ENCODE measurements around the gene FBN2. TPM values are rescaled to one million over a fixed set of nuclear protein-coding genes. Genes with fewer than 3 reads are reported as not detected.
"Not testable (repeated sequence)": the region's sequence is repeated elsewhere in the genome, so short reads cannot be mapped to it uniquely, and the experiment has no call there.

The FBN2 gene
- total RNA-seq, 2 donors from 2014 or later = 0.16 to 0.25 TPM

- H3K27ac Mint-ChIP-seq = no peak overlapping the region
- H3K27me3 Mint-ChIP-seq = peaks cover 15% of the 10 kb centered on the region
- ATAC-seq (no peak), DNase-seq (no peak)
- no peak overlapping the region for H3K4me3 Mint-ChIP-seq
- H3K4me1 Mint-ChIP-seq = no peaks in the 10 kb centered on the region
- H3K9me3 ChIP-seq (ENCODE audit: control insufficient read depth, low read length, poor library complexity, severe bottlenecking) = no peaks in the 10 kb centered on the region
- no peaks in the 10 kb centered on the region for H3K36me3 Mint-ChIP-seq (ENCODE audit: low read depth)
These were observed 11.0 kb downstream of the FBN2 start for GRCh38 chr5:128527077-128527476.

GRCh38 chr5:128522336-128522735 lies 15.7 kb downstream of the FBN2 start:
- no peaks in the 10 kb centered on the region for H3K9me3 ChIP-seq (ENCODE audit: control insufficient read depth, low read length, poor library complexity, severe bottlenecking)
- Mint-ChIP-seq H3K27ac (no peak overlapping the region), H3K36me3 (ENCODE audit: low read depth) (no peaks in the 10 kb centered on the region), H3K4me3 (no peak overlapping the region), H3K4me1 (no peaks in the 10 kb centered on the region), H3K27me3 (peaks cover 11% of the 10 kb centered on the region)
- ATAC-seq (no peak), DNase-seq (no peak)

DNA sequence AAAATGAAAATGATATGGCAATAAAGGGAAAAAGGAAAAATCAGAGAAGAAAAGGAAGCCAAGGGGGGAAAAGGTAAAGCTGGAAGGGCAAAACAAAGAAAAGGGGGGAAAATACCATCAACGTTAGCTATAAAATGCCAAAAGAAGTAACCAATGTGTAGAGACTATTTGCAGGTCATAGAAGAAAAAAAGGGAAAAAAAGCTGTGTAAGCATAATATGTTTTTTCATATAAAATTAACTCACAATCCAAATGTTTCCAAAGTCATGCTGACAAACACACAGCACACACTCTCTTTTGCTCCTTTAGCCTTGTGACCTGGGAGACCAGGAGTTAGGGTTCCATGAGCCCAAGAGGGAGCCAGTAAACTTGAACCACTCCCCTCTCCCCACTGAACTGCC lies 18.2 kb downstream of the FBN2 start:
- H3K9me3 ChIP-seq (ENCODE audit: control insufficient read depth, low read length, poor library complexity, severe bottlenecking) = no peaks in the 10 kb centered on the region
- DNase-seq = no peak
- ATAC-seq = no peak
- no peak overlapping the region for H3K27ac Mint-ChIP-seq
- H3K27me3 Mint-ChIP-seq = peaks cover 9% of the 10 kb centered on the region
- H3K4me3 Mint-ChIP-seq = no peak overlapping the region
- H3K4me1 Mint-ChIP-seq = no peaks in the 10 kb centered on the region
- H3K36me3 Mint-ChIP-seq (ENCODE audit: low read depth) = no peaks in the 10 kb centered on the region

DNA sequence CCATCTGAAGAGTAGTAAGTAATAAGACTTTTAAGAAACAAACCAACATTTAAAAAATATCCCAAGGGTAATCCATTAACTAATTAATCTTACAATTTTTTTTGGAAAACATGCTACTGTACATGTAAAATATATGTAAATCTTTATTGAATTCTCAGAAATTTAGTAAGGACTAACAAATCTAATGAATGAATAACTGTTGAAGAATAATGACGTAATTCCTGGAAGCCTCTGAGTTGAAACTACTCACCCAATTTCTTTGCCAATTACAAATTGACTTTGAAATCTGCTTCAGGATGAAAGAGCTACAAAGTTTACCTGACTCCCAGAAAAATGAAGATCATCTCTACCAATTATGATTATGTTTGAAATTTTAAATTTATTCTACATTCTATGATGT lies 21.1 kb downstream of the FBN2 start:
- Mint-ChIP-seq H3K27ac (no peak overlapping the region), H3K36me3 (ENCODE audit: low read depth) (no peaks in the 10 kb centered on the region), H3K4me1 (no peaks in the 10 kb centered on the region), H3K27me3 (no peaks in the 10 kb centered on the region), H3K4me3 (no peak overlapping the region)
- no peaks in the 10 kb centered on the region for H3K9me3 ChIP-seq (ENCODE audit: control insufficient read depth, low read length, poor library complexity, severe bottlenecking)
- ATAC-seq = no peak
- DNase-seq = no peak

DNA sequence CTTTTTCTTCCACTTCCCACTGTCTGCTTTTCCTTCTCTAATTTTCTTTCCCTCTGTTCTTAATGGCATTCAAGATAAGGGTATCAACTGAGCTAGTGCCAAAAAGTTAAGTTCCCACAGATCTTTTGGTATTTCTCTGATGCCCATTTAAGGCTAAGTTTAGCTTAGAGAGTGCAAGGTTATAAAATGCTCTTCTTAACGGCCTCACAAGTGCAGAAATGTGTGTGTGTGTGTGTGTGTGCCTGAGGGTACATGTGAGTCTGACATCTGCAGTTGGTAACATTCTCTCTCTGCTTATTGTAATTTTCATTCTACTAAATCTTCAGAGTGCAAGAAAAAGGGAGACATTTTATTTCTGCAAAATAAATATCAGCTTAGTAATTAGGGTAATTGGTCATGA lies 24.2 kb downstream of the FBN2 start:
- no peak for DNase-seq
- Mint-ChIP-seq H3K4me1 (no peaks in the 10 kb centered on the region), H3K27ac (no peak overlapping the region), H3K27me3 (no peaks in the 10 kb centered on the region), H3K36me3 (ENCODE audit: low read depth) (no peaks in the 10 kb centered on the region), H3K4me3 (no peak overlapping the region)
- no peaks in the 10 kb centered on the region for H3K9me3 ChIP-seq (ENCODE audit: control insufficient read depth, low read length, poor library complexity, severe bottlenecking)
- ATAC-seq = no peak

- no peaks in the 10 kb centered on the region for H3K9me3 ChIP-seq (ENCODE audit: control insufficient read depth, low read length, poor library complexity, severe bottlenecking)
- ATAC-seq (no peak), DNase-seq (no peak)
- Mint-ChIP-seq H3K27me3 (no peaks in the 10 kb centered on the region), H3K27ac (no peak overlapping the region), H3K36me3 (ENCODE audit: low read depth) (no peaks in the 10 kb centered on the region), H3K4me1 (no peaks in the 10 kb centered on the region), H3K4me3 (no peak overlapping the region)
These were observed 25.2 kb downstream of the FBN2 start for GRCh38 chr5:128512894-128513293.

DNA sequence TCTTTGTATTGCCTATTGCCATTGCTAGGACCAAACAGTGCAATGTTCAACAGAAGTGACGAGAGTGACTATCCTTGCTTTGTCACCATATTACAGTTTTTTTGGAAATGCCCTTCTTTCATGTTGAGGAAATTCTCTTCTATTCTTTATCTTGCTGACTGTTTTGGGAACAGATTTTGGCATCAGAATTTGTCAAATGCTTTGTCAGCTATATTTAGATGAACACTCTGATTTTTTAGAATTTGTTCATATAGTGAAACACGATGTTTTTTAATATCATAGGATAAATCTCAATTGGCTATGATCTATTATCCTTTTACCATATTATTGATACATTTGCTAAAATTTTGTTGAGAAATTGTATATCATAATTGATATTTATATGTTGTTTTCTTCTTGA lies 31.4 kb downstream of the FBN2 start:
- no peak for ATAC-seq

GRCh38 chr5:128503727-128504126 lies 34.3 kb downstream of the FBN2 start:
- not testable (repeated sequence) for H3K27me3 Mint-ChIP-seq; H3K9me3 ChIP-seq (ENCODE audit: control insufficient read depth, low read length, poor library complexity, severe bottlenecking); ATAC-seq; H3K4me3 Mint-ChIP-seq; H3K36me3 Mint-ChIP-seq (ENCODE audit: low read depth); H3K4me1 Mint-ChIP-seq; DNase-seq; H3K27ac Mint-ChIP-seq

More for the DNA sequence above, 31.4 kb downstream of the FBN2 start:
- H3K27me3 Mint-ChIP-seq = no peaks in the 10 kb centered on the region
- no peak overlapping the region for H3K4me3 Mint-ChIP-seq
- no peaks in the 10 kb centered on the region for H3K9me3 ChIP-seq (ENCODE audit: control insufficient read depth, low read length, poor library complexity, severe bottlenecking)
- no peaks in the 10 kb centered on the region for H3K36me3 Mint-ChIP-seq (ENCODE audit: low read depth)
- H3K4me1 Mint-ChIP-seq = no peaks in the 10 kb centered on the region
- H3K27ac Mint-ChIP-seq = no peak overlapping the region
- DNase-seq = no peak

DNA sequence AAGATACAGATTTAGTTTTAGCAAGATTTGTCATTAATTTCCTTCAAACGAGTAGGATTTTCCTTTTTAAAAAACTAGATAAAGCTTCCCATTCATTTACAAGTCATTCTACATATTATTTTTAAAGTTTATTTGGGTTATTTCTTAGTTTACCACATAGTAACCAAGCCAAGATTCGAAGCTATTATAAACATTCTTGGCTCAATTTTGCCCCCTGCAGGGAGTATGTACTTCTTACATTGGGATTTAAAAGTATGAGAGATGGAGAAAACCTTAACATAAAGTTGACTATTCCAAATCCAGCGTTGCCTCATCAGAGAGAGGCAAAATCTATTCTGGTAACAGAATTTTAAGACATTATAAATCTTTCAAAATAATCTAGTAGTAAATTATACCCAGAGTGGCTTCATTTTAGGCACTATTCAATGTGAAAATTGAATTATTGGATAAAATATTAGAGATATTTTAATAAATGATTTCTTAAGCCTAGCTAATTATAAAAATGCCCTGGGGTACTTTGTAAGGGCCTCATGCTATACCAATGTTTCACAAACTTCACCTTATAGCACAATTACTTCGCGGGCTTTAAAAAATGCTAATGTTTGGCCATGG lies 39.1 kb downstream of the FBN2 start:
- DNase-seq (no peak), ATAC-seq (no peak)
- Mint-ChIP-seq H3K4me1 (no peaks in the 10 kb centered on the region), H3K36me3 (ENCODE audit: low read depth) (peaks cover 2% of the 10 kb centered on the region), H3K27ac (no peak overlapping the region), H3K27me3 (no peaks in the 10 kb centered on the region), H3K4me3 (no peak overlapping the region)
- H3K9me3 ChIP-seq (ENCODE audit: control insufficient read depth, low read length, poor library complexity, severe bottlenecking) = no peaks in the 10 kb centered on the region

DNA sequence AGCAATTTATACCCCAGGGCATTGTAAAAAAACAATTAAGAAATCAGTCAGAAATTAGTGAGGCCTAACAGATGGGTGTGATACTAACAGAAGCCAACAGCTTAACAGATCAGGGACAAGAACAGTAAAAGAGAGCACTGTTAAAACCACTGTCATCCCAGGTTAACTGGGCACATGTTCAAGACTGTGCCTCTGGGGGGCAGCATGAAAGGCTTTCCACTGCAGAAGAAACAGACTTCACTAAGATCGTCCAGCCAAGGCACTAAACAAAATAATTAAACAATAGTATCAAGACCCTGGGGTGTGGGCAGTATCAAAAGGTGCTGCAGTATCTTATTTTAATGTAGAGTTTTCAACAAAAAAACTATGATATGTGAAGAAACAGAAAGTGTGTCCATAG lies 43.5 kb downstream of the FBN2 start:
- ATAC-seq (no peak), DNase-seq (no peak)
- H3K36me3 Mint-ChIP-seq (ENCODE audit: low read depth) = peaks cover 2% of the 10 kb centered on the region
- H3K4me3 Mint-ChIP-seq = no peak overlapping the region
- no peaks in the 10 kb centered on the region for H3K4me1 Mint-ChIP-seq
- no peaks in the 10 kb centered on the region for H3K27me3 Mint-ChIP-seq
- H3K27ac Mint-ChIP-seq = no peak overlapping the region
- H3K9me3 ChIP-seq (ENCODE audit: control insufficient read depth, low read length, poor library complexity, severe bottlenecking) = no peaks in the 10 kb centered on the region

GRCh38 chr5:128493657-128494329 lies 44.3 kb downstream of the FBN2 start:
- peaks cover 2% of the 10 kb centered on the region for H3K36me3 Mint-ChIP-seq (ENCODE audit: low read depth)
- H3K4me3 Mint-ChIP-seq = no peak overlapping the region
- no peaks in the 10 kb centered on the region for H3K9me3 ChIP-seq (ENCODE audit: control insufficient read depth, low read length, poor library complexity, severe bottlenecking)
- ATAC-seq (no peak), DNase-seq (no peak)
- H3K4me1 Mint-ChIP-seq = no peaks in the 10 kb centered on the region
- no peaks in the 10 kb centered on the region for H3K27me3 Mint-ChIP-seq
- no peak overlapping the region for H3K27ac Mint-ChIP-seq

DNA sequence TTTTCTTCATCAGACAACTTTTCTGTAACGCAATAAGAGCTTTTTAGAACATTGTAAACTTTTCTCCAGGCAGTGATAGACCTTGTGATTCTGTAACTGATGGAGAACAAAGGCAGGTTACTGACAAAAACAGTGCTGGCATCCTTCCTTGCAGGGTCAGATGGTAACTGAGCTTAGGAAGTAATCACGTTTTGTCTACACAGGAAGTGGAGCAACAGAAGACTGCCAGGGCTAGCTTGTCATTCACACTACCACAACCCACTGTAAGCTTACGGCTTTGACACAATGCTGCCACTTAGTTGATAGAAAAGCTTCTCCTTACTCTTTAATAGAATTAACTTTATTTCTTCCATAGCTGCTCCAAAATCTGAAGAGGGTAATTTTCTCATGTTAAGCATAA lies 46.8 kb downstream of the FBN2 start:
- Mint-ChIP-seq H3K27ac (no peak overlapping the region), H3K4me1 (no peaks in the 10 kb centered on the region), H3K27me3 (no peaks in the 10 kb centered on the region), H3K36me3 (ENCODE audit: low read depth) (peaks cover 2% of the 10 kb centered on the region), H3K4me3 (no peak overlapping the region)
- H3K9me3 ChIP-seq (ENCODE audit: control insufficient read depth, low read length, poor library complexity, severe bottlenecking) = no peaks in the 10 kb centered on the region
- ATAC-seq = no peak
- no peak for DNase-seq

DNA sequence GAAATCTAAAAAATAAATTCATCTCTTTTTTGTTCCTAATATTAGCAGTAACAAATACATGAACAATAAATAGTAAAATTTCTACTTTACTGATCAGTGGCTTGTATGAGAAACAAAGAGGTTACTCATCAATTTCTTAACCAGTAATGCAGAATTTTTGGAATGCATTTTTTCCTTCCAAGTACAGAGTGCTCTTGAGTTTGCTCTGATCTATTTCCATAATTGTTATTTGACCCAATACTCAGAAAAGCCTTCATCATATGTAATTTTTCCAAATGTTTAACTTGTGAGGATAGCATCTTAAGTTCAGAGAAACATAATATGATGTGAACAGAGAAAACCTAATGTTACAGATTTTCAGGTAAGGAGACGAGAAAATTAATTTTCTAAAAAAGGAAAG lies 47.3 kb downstream of the FBN2 start:
- H3K9me3 ChIP-seq (ENCODE audit: control insufficient read depth, low read length, poor library complexity, severe bottlenecking) = no peaks in the 10 kb centered on the region
- Mint-ChIP-seq H3K36me3 (ENCODE audit: low read depth) (peaks cover 2% of the 10 kb centered on the region), H3K4me3 (no peak overlapping the region), H3K27ac (no peak overlapping the region), H3K4me1 (no peaks in the 10 kb centered on the region), H3K27me3 (no peaks in the 10 kb centered on the region)
- DNase-seq (no peak), ATAC-seq (no peak)

GRCh38 chr5:128487041-128487440 lies 51.0 kb downstream of the FBN2 start:
- H3K4me3 Mint-ChIP-seq = no peak overlapping the region
- no peak overlapping the region for H3K27ac Mint-ChIP-seq
- no peaks in the 10 kb centered on the region for H3K4me1 Mint-ChIP-seq
- ATAC-seq = no peak
- H3K36me3 Mint-ChIP-seq (ENCODE audit: low read depth) = no peaks in the 10 kb centered on the region
- H3K9me3 ChIP-seq (ENCODE audit: control insufficient read depth, low read length, poor library complexity, severe bottlenecking) = no peaks in the 10 kb centered on the region
- DNase-seq = no peak
- H3K27me3 Mint-ChIP-seq = no peaks in the 10 kb centered on the region
